B cell (primary cell): Measurements from ENCODE around the gene CXXC5. TPM values are rescaled to one million over a fixed set of nuclear protein-coding genes. Genes with fewer than 3 reads are reported as not detected.

ENCODE experiments used
- ATAC-seq: fragments of 200-7000 bp; cut with Tn5 transposase; one replicate; pipeline ENCODE4 v1.10.0; 2021; ENCODE audit warnings: low read depth, mild to moderate bottlenecking, moderate number of reproducible peaks, moderate library complexity
- CTCF ChIA-PET: fragments of 350-600 bp; sonication (Branson Sonifier 250); formaldehyde crosslinking; loops from one replicate; lab custom pipeline; 2021; ENCODE audit warnings: antibody characterized with exemption, inconsistent platforms; lab: Charles Lee
- POLR2A ChIA-PET: fragments of 350-600 bp; sonication (Branson Sonifier 250); formaldehyde crosslinking; loops from one replicate; lab custom pipeline; 2021; ENCODE audit warnings: antibody characterized with exemption; lab: Charles Lee
- DNase-seq: peaks from one replicate; pipeline ENCODE4 v3.0.0; 2013
- H2AFZ ChIP-seq: 2 replicates; pipeline ENCODE4 v1.6.1; 2012; ENCODE audit warnings: mild to moderate bottlenecking, low read depth, low read length; ENCODE audit not compliant: insufficient read depth, poor library complexity, severe bottlenecking
- H3K27ac ChIP-seq, 2 donors: 1 replicate in 1 of 2; 2 replicates in 1 of 2; pipeline ENCODE4 v1.5.1; 2012 to 2013; ENCODE audit warnings: low read length in 2 of 2, mild to moderate bottlenecking in 2 of 2, moderate library complexity in 1 of 2
- H3K27me3 ChIP-seq, 4 experiments: fragments of 200-600 bp in 1 of 4; sonication (generic) in 1 of 4; replicated peaks in 1 of 4; 1 replicate in 2 of 4; 2 replicates in 2 of 4; pipeline versions ENCODE4 v1.6.1 to v1.7.0; 2013 to 2016; ENCODE audit warnings: low read length in 3 of 4, mild to moderate bottlenecking in 2 of 4, mixed read lengths in 1 of 4, moderate library complexity in 1 of 4; ENCODE audit not compliant: insufficient read depth in 4 of 4, control insufficient read depth in 3 of 4; ENCODE audit errors: control extremely low read depth in 1 of 4
- H3K36me3 ChIP-seq, 2 experiments: replicated peaks in 1 of 2; 1 replicate in 1 of 2; 2 replicates in 1 of 2; pipeline versions ENCODE4 v1.6.1 to v1.7.1; 2013; ENCODE audit warnings: low read length in 1 of 2; ENCODE audit not compliant: insufficient read depth in 2 of 2, control insufficient read depth in 1 of 2; ENCODE audit errors: control extremely low read depth in 1 of 2, extremely low read depth in 1 of 2
- H3K4me1 ChIP-seq, 2 donors: fragments of 200-600 bp in 1 of 2; sonication (generic) in 1 of 2; 1 replicate in 1 of 2; 2 replicates in 1 of 2; pipeline versions ENCODE4 v1.5.1 to v1.6.1; 2013 to 2017; ENCODE audit warnings: low read length in 2 of 2; ENCODE audit not compliant: control insufficient read depth in 2 of 2, insufficient read depth in 2 of 2
- H3K4me2 ChIP-seq: replicated peaks from 2 replicates; pipeline ENCODE3; 2012; ENCODE audit warnings: mild to moderate bottlenecking, low read depth, low read length; ENCODE audit not compliant: poor library complexity, severe bottlenecking
- H3K4me3 ChIP-seq, 5 experiments: fragments of 200-600 bp in 1 of 5; sonication (generic) in 1 of 5; 1 replicate in 3 of 5; 2 replicates in 2 of 5; pipeline versions ENCODE4 v1.5.1 to v1.7.0; 2011 to 2016; ENCODE audit warnings: low read length in 4 of 5, mild to moderate bottlenecking in 4 of 5, low read depth in 2 of 5, control low read depth in 1 of 5, moderate library complexity in 1 of 5; ENCODE audit not compliant: insufficient read depth in 1 of 5; ENCODE audit errors: control extremely low read depth in 1 of 5, extremely low read depth in 1 of 5
- H3K79me2 ChIP-seq: fragments of 200-600 bp; sonication (generic); one replicate; pipeline ENCODE4 v1.6.0; 2016; ENCODE audit warnings: low read length; ENCODE audit not compliant: control insufficient read depth, insufficient read depth
- H3K9ac ChIP-seq: fragments of 200-600 bp; sonication (generic); 2 replicates; pipeline ENCODE4 v1.6.1; 2017; ENCODE audit warnings: mild to moderate bottlenecking, low read length, moderate library complexity
- H3K9me3 ChIP-seq, 3 donors: one replicate each; pipeline versions ENCODE4 v1.6.1 to v1.7.1; 2013; ENCODE audit warnings: low read length in 2 of 3; ENCODE audit not compliant: control insufficient read depth in 2 of 3, insufficient read depth in 1 of 3; ENCODE audit errors: control extremely low read depth in 1 of 3
- H4K20me1 ChIP-seq: 2 replicates; pipeline ENCODE4 v1.6.0; 2012; ENCODE audit warnings: mild to moderate bottlenecking, low read length; ENCODE audit not compliant: insufficient read depth, control insufficient read depth, poor library complexity, severe bottlenecking
- H3K27ac Mint-ChIP-seq: one replicate; pipeline ENCODE4 v1.8.0; 2021; ENCODE audit warnings: mixed read lengths
- H3K27me3 Mint-ChIP-seq: one replicate; pipeline ENCODE4 v1.8.0; 2021; ENCODE audit warnings: mixed read lengths
- H3K4me1 Mint-ChIP-seq: one replicate; pipeline ENCODE4 v1.8.0; 2021; ENCODE audit warnings: mixed read lengths
- H3K4me3 Mint-ChIP-seq: one replicate; pipeline ENCODE4 v1.8.0; 2021; ENCODE audit warnings: mixed read lengths
- H3K9me3 Mint-ChIP-seq: one replicate; pipeline ENCODE4 v1.8.0; 2022; ENCODE audit warnings: mixed read lengths; ENCODE audit not compliant: insufficient read depth
- CTCF ChIP-seq: fragments of 200-600 bp; IDR thresholded peaks from one replicate; pipeline ENCODE4 v1.8.0; 2022; ENCODE audit warnings: antibody characterized with exemption, mild to moderate bottlenecking
- EZH2 ChIP-seq: IDR thresholded peaks from 2 replicates; pipeline ENCODE4 v1.6.1; 2012; ENCODE audit warnings: borderline replicate concordance, low read depth, mild to moderate bottlenecking, moderate library complexity, low read length; ENCODE audit not compliant: insufficient read depth, poor library complexity, severe bottlenecking
- WGBS: methylation state at CpG from one replicate; pipeline ENCODE4 v1.1.5; 2013; ENCODE audit warnings: missing lambda C conversion rate; ENCODE audit not compliant: insufficient coverage; 5-methylcytosine and 5-hydroxymethylcytosine counted together
- intact Hi-C: fragments of 100-400 bp; cut with micrococcal nuclease; formaldehyde crosslinking; loops from one replicate; pipeline ENCODE4 v1.10.0; 2022
- polyA plus RNA-seq: library from polyadenylated mRNA; depleted of rRNA; stranded (reverse); fragments of >200 nt; gene quantifications from 2 replicates; pipeline ENCODE4 v1.2.3, GENCODE V29; 2012
- total RNA-seq, 2 donors: library from RNA; stranded (reverse); fragments of 120-200 nt in 1 of 2; gene quantifications; 1 replicate in 1 of 2; 2 replicates in 1 of 2; pipeline versions ENCODE4 v1.2.3 to v1.2.4, GENCODE V29; 2013 to 2022

The CXXC5 gene
- total and polyA plus RNA-seq, 2 donors (not counting 1 experiment from before 2014, with no cell fraction given): 126 to 143 TPM

- H3K36me3 ChIP-seq: peaks cover 0 to 61% of the 10 kb centered on the region in 2 experiments
- intact Hi-C loops: no loop called here
- H3K9me3 Mint-ChIP-seq: no peaks in the 10 kb centered on the region
- peaks cover 96% of the 10 kb centered on the region for H4K20me1 ChIP-seq
- H3K9ac ChIP-seq: no peak overlapping the region
- H2AFZ ChIP-seq: no peak overlapping the region
- H3K27ac ChIP-seq: peak overlapping the region in 1 of 2 donors; percentile 52
- H3K27ac Mint-ChIP-seq: peak overlapping the region; percentile 82
- DNase-seq (no peak), ATAC-seq (no peak)
- H3K4me3 ChIP-seq: no peak overlapping the region
- H3K4me3 Mint-ChIP-seq: peak overlapping the region; percentile 5
- peaks cover 60% of the 10 kb centered on the region for H3K4me1 Mint-ChIP-seq
- CTCF ChIA-PET: interaction anchor here (0.7 to 1.7 kb wide), 5 partner anchors 13 to 75 kb away, joined by 3 to 6 read pairs (median 4); no protein-coding TSS in a partner anchor
- TF ChIP-seq CTCF (no peak), EZH2 (no peak)
- no peaks in the 10 kb centered on the region for H3K27me3 Mint-ChIP-seq
- H3K79me2 ChIP-seq: peaks cover 92% of the 10 kb centered on the region
- H3K4me1 ChIP-seq: peaks cover 32 to 50% of the 10 kb centered on the region in 2 donors
- POLR2A ChIA-PET: interaction anchor here (0.6 to 1.5 kb wide), 3 partner anchors 10 to 71 kb away, joined by 3 to 6 read pairs (median 4); no protein-coding TSS in a partner anchor
- H3K9me3 ChIP-seq: no peaks in the 10 kb centered on the region
- no peaks in the 10 kb centered on the region for H3K27me3 ChIP-seq
- 93% methylated on average over 23 of the region's 29 CpGs for WGBS
- H3K4me2 ChIP-seq: no peak overlapping the region
Observed at GRCh38 chr5:139676951-139677735, 29.0 kb downstream of the CXXC5 start.
